GM12875 (cell line): Measurements from ENCODE around the gene PFKFB2.

Experiments used
- H3K4me3 ChIP-seq: one replicate; pipeline ENCODE4 v1.5.1; 2011; ENCODE audit warnings: low read depth, low read length, control low read depth
- TF ChIP-seq, protein P1 (sequence below): IDR thresholded peaks from 2 replicates; pipeline ENCODE4 v1.5.1; 2011; ENCODE audit warnings: low read depth, mild to moderate bottlenecking, control low read depth, inconsistent platforms, low read length, moderate library complexity, borderline replicate concordance; ENCODE audit not compliant: insufficient read depth

The PFKFB2 gene

GRCh38 chr1:207009945-207010344 lies 43.1 kb upstream of the PFKFB2 start:
- no peak overlapping the region for H3K4me3 ChIP-seq
- TF ChIP-seq, protein P1, sequence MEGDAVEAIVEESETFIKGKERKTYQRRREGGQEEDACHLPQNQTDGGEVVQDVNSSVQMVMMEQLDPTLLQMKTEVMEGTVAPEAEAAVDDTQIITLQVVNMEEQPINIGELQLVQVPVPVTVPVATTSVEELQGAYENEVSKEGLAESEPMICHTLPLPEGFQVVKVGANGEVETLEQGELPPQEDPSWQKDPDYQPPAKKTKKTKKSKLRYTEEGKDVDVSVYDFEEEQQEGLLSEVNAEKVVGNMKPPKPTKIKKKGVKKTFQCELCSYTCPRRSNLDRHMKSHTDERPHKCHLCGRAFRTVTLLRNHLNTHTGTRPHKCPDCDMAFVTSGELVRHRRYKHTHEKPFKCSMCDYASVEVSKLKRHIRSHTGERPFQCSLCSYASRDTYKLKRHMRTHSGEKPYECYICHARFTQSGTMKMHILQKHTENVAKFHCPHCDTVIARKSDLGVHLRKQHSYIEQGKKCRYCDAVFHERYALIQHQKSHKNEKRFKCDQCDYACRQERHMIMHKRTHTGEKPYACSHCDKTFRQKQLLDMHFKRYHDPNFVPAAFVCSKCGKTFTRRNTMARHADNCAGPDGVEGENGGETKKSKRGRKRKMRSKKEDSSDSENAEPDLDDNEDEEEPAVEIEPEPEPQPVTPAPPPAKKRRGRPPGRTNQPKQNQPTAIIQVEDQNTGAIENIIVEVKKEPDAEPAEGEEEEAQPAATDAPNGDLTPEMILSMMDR: no peak

- no peak overlapping the region for H3K4me3 ChIP-seq
- TF ChIP-seq, protein P1: no peak
Measured at GRCh38 chr1:207010726-207011125, 42.3 kb upstream of the PFKFB2 start.

DNA sequence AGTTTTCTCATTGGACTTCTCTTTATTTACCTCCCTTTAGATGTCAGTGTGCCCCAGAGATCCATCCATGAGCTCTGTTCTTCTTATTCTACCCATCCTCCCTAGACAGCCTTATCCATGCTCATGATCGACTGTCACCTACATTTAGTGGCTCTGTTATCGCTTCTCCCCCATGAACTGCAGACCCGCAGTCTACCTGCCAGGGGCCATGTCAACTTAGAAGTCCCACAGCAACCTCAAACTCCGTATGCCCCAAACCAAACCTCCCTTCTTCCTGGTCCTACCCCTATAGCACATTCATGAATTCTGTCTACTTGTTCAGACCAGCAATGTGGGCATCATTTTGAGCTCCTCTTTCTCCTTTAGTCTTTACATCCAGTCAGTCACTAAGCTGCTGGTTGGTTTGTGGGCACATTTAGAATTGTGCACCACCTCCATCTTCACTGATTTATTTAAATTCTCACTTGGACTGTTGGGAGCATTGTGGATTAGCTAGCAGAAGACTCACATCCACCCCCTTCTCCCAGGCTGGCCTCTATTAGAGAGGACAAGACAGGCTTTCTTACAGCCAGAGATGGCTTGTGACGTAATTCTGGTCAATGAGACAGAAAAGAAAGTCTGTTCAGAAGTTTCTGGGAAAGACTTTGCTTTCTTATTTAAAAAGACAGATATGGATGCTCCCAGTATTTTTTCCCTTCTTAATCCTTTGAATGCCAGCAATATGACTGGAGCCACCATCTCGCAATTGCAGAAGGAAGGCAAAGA lies 39.6 kb upstream of the PFKFB2 start:
- H3K4me3 ChIP-seq: no peak overlapping the region
- TF ChIP-seq, protein P1: no peak

- TF ChIP-seq, protein P1: no peak
- H3K4me3 ChIP-seq: no peak overlapping the region
Measured at GRCh38 chr1:207014728-207015127, 38.3 kb upstream of the PFKFB2 start.

DNA sequence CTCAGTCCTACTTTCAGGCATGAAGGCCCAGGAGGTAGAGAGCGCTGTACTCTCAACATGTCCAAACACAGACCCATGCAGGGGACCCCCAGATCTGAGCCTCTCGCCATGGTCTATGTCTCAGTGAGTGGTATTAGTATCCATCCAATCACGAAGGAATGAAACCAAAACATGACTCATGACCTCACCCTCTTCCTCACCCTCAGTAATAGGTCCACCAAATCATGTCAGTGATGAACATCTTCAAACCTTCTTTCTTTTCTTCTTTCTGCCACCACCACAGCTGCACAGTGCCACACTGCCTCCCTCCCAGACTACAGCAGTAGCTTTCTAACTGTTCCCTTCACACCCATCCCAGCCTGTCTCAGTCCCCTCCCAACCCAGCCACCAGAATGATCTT lies 37.3 kb upstream of the PFKFB2 start:
- TF ChIP-seq, protein P1: no peak
- no peak overlapping the region for H3K4me3 ChIP-seq

DNA sequence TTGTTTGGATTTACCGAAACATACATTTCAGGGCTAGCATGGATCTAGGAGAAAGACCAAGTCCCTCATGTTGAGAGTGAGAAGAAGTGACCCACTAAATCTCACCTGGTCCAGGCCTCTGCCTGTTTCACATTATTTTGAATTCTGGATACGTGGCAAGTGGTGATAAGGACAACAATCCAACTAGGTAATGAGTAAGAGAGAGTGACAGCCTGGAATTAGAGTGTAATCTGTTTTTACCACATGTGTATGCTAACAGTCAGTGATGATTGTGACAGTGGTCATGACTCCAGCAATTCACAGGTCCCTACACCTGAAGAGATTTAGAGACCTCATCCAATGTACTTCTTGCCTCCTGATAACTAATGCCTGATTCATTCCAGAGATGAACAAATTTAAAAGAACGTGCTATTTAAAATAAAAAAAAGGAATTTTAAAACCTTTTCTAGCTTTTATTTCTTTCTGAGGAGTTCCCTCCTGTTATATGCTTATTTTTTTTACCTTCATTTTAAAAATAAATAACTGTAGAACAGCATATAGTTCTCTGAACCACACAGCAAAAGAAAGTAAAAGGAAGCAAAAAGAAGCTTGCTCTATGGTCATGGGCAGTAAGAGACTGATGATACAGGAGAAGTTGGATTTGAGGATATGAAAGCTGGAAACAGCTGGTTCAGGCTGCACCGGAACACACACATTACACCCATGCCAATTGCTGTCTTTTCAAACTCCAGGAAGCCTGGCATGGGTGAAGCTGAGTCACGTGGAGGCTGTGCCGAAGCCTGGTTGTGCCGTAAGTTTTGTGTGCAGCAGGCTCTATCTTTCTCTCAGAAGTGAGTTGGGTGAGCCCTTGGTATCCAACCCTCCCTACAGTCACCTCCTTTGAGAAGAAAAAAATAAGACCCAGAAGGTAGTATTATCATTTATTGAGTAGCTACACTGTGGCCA lies 35.2 kb upstream of the PFKFB2 start:
- no peak overlapping the region for H3K4me3 ChIP-seq
- TF ChIP-seq, protein P1: no peak

- no peak overlapping the region for H3K4me3 ChIP-seq
- TF ChIP-seq, protein P1: no peak
Measured at GRCh38 chr1:207018707-207019106, 34.4 kb upstream of the PFKFB2 start.
